GM21529 (cell line): ENCODE measurements around the gene TRIM67.

Source experiments
- ATAC-seq: cut with Tn5 transposase; IDR thresholded peaks from one replicate; pipeline ENCODE4 v1.9.1; 2021; ENCODE audit not compliant: unreplicated experiment

The TRIM67 gene

DNA sequence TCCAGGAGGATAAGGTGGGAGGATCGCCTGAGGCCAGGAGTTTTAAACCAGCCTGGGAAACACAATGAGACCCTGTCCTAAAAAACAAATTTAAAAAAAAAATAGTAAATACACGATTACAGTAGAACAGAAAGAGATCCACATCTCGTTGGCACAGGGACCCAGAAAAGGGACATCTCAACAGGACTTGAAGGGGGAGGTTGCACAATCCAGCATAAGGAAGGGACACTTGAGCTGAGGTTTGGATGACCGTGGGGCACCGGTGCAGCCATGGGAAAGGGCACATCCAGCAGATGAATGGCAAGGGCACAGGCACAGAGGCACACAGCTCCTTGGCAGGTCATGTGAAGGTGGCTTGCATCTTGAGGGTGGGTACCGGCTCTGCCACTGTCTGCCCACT, 20.5 kb downstream of the TRIM67 start:
- ATAC-seq: no peak

DNA sequence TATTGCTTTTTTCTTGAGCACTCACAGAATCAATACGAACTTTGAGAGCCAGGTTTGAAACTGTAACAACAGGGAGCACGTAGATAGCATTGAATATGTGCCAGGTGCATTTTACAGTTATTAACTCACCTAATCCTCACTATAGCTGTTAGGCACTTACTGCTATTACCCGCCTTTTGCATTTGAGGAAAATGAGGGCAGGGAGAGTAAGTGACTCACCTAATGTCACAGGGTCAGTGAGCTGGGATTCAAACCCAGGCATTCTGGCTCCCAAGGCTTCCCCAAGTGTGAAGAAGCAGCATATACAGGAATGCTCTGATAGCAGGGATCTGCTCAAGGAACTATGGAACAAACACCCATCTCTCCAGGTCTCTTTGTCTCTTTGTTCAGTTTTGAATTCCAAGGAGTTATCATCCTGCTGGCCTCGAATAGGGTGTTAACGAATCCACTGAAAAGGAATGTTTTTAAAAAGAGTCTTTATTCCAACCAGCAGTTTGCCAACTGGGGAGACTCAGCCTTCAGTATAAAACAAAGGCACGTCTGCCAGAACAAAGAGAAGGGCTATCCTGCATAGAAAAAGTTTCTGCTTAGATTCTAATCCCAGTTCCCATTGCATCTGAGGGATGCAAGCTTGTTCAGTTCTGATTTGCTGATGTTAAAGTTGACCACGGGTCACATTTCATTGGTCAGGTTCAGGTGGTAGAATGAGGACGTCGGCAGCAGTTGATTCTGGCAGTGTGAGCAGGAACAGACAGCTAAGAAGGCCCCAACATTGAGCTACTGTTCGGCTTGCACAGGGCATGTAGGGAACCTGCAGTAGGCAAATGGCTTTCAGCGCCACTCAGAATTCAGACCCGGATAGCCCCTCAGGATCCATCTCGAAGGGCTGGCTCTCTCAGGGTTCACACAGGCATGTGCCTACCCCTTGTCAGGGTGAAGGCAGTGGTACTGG, 22.1 kb downstream of the TRIM67 start:
- ATAC-seq: no peak

DNA sequence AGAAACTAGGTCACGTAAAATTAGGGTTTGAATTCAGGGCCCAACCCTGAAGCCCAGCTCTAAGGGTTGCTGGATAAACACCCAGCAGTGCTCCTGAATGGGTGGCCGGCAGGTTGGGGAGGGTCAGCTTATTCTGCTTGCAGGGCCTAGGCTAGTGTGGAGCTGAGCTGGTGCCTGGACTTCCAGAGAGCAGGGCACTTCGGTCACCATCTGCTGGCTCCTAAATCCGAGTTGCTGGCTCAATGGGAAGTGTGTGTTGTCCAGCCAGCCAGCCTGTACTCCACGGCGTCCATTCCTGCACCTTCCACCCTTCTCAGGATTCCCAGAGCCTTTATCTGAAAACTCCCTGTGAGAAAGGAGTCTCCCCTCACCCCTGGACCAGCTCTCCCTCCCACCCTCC, 23.0 kb downstream of the TRIM67 start:
- ATAC-seq: no peak

DNA sequence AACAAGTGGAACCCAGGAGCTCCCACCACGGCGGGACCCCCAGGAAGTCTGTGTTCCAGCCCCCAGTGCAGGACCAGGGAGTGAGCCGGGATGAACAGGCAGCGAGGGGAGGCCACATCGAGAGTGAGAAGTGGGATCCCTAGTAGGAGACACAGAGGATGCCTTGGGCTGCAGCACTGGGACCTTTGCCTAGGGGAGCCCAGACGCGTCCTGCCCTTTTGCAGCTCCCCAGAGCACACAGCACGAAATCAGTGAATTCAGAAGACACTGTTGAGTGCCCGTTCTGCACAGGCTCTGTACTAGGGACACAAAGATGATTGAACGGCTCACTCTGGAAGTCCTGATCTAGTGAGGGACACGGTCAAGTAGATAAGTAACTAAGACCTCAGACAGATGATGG, 23.5 kb downstream of the TRIM67 start:
- no peak for ATAC-seq

DNA sequence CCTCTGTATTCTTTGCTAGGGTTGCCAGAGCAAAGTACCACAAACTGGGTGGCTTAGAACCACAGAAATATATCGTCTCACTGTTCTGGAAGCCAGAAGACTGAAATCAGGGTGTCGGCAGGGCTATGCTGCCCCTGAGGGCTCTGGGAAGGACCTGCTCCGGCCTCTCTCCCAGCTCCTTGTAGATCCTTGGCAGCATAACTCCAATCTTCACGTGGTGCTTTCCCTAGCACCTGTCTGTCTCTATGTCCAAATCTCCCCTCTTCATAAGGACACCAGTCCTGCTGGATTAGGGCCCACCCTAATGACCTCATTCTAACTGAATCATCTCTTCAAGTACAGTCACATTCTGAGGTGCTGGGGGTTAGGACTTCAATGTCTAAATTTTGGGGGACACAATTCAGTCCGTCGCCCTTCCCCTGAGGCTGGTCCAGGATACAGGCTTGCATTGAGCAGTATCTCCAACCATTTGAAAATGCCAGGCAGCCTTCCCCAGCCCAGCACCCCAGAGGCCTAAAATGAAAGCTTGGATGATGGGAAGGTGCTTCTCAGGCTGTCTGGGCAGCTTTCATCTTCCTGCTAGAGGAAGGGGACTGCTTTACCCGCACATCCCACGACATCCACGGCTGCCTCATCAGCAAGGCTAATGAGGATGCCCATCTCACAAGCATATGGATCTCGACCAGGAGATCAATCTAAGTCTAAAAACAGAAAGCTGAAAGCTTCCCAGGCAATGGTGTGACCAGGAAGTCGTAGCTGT, 24.7 kb downstream of the TRIM67 start:
- no peak for ATAC-seq

DNA sequence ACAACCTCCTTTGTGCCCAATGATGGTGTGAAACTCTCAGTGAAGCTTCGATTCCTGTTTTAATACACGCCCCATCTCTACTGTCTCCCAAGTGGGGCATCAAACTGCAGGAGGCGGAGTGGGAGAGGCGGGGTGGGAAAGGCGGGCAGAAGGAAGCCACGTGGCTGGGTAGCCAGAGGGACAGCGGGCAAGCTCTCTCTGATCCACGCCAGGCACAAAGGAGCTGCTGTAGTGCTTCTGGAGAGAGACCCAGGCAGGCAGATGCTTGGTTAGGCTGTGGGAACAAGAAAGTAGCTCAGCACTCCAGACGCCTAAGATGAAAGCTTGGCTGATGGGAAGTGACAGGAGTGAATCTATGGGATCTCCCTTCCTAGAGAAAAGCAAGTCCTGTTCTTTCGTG, 25.7 kb downstream of the TRIM67 start:
- no peak for ATAC-seq

DNA sequence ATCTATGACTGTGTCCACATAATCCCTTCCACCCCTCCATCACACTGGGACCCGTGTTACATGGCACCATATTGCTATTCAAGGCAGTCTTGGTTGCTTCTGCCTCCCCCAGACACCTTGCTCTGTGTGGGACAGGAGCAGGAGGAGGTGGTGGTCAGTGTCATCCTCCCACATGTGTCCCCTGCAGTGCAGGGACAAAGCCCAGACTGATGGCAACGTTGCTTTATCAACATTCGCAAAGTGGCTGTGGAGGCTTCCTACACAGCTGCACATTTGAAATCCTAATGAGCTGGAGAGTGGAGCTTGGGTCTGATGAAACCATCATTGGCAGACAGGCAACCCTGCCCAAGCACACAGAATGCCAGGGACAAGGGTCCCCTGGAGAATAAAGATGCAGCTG, 26.2 kb downstream of the TRIM67 start:
- ATAC-seq: no peak

DNA sequence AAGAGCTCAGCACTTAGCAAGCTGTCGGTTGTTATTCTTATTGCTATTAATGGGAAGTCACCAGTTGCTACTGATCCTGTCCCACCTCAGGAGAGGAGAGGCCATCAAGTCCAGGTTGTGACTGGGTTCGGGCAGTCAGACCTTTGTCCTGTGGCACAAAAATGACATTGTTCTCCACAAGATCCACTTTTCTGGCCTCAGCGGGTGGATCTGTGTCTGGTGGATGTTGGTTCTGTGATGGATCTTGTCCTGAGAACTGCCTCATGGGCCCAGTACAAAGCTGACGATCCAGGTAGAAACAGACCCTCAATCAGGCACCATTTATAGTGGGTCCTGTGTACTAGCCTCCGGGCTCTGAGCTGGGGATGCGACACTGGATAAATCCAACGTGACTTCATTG, 26.9 kb downstream of the TRIM67 start:
- ATAC-seq: no peak

DNA sequence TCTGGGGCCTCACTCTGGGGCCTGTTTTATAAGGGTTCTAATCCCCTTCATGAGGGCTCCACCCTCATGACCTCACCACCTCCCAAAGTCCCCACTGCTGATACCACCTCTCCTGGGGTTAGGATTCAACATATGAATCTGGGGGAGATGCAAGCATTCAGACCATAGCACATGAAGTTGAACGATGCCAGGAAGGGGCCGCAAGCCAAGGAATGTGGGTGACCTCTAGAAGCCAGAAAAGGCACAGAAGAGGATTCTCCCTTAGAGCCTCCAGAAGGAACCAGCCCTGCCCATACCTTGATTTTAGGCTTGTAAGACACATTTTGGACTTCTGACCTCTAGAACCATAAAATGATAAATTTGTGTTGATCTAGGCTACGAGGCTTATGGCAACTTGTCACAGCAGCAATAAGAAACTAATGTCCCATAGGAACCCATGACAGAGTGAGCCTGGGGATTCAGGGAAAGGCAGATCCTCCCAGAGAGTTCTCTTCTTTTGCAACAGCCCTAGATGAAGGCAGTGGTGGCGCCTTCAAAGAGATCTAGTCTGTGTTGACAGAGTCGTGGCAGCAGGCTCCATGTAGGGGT, 27.9 kb downstream of the TRIM67 start:
- ATAC-seq: no peak

DNA sequence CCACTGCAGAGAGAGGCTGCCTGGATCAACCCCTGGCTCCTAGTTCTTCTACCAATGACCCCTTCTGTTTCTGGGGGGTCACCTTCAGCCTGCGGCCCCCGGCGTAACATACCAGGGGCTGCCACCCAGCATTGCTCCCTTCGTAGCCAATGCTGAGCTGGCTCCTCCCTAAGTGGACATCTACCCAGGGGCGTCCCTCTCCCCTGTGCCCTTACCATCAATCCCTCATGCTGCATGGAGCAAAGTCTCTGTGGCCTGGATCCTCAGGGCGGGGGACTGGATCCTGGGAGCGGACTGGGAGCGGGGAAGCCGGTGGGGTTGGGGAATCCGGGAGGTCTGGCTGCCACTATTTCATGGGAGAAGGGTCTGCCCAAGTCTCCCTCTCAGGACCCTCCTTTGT, 28.6 kb downstream of the TRIM67 start:
- ATAC-seq: no peak

DNA sequence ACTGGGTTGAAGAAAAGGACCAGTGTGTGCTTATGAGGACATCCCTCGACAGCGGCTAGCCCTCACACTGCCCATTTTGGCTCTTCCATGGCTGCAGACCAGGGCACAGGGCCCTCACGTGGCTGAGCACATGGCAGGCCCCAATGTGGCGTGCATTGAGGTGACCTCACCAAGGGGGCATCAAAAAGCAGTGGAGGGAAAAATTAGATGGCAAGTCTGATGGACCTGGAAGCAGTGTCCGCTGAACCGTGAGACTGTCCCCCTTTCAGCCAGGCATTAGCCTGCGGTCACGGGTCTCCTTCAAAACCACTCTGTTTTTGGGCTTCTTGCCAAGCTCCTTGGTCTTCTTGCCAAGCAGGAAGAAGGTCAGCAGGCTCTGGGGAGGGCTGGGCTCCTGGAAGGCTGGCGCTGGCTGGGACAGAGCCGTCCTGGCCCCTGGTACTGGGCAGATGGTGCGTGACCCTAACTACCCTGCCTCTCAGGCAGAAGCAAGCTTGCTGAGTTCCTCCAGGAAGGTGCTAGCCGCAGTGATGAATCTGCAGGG, 30.8 kb downstream of the TRIM67 start:
- ATAC-seq: no peak

DNA sequence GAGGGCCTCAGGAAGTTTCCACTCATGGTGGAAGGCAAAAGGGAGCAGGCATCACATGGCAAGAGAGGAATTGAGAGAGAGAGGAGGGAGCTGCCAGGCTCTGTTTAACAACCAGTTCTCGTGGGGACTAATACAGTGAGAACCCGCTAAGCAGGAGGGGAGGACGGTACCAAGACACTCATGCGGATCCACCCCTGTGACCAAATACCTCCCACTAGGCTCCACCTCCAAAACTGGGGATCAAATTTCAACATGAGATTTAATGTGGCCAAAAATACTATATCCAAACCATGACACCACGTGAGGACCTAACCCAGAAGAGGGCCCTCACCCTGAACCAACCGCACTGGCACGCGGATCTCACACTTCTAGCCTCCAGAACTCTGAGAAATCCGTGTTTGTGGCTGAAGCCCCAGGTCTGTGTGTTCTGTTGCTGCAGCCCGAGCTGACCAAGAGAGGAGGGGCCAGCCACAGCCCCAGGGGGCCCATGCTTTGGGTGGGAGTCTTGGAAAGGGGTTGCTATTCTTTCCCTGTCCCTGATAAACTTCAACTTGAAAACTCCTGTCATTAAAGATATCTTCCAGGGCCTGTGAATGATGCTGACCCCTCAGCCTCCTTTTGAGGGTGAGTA, 32.0 kb downstream of the TRIM67 start:
- no peak for ATAC-seq

DNA sequence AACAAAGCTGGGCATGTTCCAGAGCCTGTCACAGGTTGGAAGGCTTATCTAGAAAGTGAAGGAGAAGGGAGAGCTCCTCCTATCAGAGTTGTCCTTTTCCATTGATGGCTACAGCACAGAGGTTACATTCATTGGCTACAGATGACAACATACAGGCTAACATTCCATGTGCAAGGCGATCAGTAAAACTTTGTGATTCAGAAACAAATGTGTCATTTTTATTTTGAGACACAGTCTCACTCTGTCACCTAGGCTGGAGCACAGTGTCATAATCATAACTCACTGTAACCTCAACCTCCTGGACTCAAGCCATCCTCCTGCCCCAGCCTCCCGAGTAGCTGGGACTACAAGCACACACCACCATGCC, 32.6 kb downstream of the TRIM67 start:
- no peak for ATAC-seq

DNA sequence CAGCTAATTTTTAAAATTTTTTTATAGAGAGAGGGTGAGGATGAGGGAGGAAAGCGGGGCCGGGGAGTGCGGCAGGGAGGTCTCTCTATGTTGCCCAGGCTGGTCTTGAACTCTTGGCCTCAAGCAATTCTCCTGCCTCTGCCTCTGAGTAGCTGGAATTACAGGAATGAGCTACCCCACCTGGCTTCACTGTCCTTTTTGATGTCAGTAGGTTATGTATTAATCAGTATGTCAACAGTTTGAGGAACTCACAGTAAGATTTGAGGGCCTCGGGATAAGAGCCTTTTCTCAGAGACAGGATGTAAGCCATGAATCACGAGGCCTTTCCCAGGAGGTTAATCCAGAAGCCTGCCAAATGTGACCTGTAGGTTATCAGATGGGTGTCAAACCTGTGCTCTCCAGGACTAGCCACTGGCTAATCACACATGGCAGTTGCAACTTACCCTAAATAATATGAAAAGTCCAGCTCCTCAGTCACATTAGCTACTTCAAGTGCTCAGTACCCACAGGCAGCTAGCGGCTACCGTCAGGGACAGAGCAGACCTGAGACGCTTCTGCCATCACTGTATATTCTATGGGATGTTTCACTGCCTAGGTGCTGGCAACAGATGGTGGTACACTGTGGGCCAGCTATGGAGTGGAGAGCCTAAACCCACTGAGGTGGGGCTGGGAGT, 33.1 kb downstream of the TRIM67 start:
- no peak for ATAC-seq

DNA sequence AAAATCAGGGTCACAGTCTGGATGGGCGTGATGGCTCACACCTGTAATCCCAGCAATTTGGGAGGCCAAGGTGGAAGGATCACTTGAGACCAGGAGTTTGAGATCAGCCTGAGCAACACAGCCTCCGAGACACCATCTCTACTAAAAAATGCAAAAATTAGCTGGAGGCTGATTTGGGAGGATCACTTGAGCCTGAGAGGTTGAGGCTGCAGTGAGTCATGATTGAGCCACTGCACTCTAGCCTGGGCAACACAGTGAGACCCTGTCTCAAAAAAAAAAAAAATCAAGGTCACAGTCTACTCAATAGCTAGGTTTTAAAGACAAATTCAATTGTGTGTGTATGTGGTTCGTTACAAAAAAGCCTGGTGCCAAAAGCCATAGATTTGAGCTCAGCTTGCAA, 34.4 kb downstream of the TRIM67 start:
- ATAC-seq: no peak

DNA sequence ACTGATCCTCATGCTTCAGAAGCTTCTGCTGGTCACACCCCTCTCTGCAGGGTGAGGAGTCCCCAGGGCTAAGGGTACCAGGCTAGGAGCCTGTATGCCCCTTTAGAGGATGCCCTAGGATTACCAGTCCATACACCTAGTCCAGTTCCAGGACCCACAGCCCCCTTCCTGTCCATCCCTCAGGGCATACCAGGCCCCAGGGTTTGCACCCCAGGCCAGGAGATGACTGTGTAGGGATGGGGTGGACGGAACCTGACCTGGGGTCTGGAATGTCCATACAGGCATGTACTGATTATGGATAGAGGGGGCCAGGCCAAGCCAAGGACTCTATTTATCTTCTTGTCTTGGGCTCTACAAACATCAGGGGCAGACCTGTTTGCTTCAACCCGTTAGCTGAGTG, 34.9 kb downstream of the TRIM67 start:
- no peak for ATAC-seq

DNA sequence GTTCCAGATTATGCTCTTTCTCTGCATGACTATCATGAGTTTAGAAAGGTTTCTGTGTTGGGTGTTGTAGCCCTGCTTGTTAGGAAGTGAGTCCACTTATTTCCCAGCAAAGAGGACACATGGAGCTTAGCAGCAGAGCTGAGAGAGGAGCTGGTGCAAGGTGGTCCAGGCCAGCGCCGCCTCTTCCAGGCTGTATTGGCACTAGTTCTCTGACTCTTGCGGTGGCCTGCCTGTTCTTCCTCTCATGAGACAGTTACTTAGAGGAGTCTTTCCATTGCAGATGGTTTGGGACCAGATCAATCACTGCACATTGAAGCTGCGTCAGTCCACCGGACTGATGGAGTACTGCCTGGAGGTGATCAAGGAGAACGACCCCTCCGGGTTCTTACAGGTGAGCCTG, 38.0 kb downstream of the TRIM67 start:
- no peak for ATAC-seq

DNA sequence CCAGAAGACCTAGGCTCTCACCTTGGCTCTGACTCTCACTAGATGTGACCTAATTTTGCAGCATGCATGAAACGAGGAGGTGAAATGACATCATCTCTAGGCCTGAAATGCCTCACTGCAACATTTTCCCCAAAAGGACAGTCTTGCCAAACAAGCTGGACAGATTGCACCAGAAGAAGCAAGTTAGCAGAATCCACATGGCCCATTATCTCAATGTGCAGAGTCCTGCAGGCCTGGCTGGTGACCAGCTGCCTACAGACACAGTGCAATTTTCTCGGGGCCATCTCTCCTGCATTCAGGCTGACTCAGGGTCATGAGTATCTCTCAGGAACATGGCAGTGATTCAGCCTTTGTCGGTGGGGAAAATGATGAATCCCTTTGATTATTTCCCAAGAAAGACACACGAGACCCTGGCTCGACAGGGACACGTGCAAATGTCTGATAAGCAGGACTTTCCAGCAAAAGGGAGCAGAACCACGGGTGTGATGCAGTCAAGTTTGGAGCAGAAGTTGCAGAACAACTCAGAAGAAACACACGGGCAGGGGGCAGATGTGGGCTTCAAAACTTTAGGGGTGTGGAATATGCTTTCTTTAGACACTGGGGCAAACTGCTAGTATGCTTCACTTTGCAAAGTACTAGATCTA, 38.7 kb downstream of the TRIM67 start:
- ATAC-seq: no peak

DNA sequence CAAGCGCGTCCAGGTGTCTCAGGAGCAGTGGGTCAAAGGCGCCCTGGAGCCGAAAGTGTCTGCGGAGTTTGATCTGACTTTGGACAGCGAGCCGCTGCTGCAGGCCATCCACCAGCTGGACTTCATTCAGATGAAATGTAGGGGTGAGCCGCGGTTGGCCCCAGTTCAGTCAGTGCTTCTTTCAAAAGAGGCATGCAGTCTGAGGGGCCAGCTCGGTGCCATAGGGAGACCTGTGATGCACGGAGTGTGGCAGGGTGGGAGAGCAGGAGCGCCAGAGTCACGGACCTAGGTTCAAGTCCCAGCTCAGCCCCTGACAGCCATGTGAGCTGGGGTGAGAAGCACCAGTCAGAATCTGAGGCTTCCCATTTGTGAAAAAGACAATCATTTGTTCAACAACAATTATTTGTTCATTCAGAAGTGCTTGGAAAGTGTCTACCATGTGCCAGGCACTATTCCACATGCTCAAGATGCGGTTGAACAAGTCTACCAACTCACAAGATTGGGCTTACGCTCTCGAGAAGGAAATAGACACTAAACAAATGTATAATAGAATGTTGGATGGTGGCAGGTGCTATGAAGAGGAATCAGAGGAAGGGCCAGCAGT, 39.6 kb downstream of the TRIM67 start:
- ATAC-seq: no peak
